Inflammatory macrophage (primary cell): ENCODE data around the gene PACRG.

Experiments
- DNase-seq, 2 donors: peaks; one replicate each; pipeline ENCODE4 v3.0.0-alpha.2; 2020 to 2022

PACRG gene

DNA sequence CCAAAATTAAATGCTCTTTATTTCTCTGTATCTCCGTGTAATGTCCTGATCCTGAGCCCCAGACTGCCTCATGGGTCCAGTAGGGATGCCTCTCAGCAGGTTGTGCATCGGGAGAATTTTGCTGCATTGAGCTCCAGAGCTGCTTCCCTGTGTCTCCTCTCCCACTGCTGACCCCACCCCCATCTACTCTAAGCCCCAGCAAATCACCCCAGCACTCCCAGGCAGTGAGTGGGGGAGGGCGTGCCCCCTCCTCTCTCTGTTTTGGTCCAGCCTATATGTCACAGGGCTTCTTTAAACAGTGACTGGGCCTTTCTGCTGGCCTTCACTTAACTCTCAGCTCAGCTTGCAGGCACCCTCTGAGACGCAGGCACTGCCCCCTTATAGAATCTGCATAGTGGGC is 458.0 kb downstream of the PACRG start:
- no peak for DNase-seq

DNA sequence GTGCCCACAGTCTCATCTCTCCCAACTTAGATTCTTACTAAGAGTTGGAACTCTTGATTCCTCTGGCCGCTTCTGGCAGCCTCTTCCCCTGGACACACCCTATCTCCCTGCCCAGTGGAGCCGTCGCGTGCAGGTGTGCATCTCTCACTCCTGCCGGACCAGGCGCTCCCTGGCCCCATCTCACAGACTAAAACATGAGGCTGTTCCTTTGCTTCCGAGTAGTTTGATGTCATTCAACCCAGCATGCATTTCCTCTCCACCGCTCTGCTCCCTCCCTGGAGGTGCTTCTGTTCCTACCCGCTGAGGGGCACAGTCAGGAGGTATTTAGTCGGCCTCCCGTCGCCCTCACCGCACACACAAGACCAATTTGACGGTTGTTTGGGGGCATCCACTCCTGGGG is 458.8 kb downstream of the PACRG start:
- no peak for DNase-seq

DNA sequence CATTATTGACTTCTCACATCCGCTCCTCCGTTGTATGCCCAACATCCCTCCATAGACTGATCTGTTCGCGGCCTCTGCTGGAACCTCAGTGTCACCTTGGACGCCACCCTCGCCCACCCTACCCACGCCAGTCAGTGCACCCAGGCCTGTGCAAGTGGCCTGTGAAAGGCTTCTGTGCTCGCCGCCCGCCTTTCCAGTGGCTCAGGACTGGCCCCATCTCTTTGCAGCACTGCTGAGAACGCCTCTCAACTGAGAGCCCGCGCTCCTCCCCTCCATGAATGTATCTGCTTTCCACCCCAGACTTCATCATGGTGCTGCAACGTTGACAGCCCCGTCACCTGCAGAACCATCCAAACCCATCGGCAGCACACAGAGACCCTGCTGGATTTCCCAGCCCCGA is 459.4 kb downstream of the PACRG start:
- no peak for DNase-seq

DNA sequence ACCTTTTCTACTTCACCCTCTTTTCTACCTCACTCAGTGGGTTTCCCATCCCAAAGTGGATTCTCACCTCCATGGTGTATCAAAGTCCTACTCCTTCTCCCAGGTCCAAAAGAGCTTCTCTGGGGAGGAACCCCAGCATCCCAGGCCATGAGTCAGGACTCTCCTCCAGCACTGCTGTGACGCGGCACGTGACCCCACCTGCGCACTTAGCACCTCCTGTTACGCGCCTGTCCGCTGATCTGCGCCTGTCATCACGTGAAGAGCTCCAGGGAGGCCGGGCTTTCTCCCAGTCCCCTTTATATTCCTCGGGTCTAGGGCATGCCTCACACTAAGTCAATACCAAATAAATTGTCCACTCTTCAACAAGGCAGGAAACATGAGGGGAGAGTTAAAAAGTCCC is 459.8 kb downstream of the PACRG start:
- no peak for DNase-seq

DNA sequence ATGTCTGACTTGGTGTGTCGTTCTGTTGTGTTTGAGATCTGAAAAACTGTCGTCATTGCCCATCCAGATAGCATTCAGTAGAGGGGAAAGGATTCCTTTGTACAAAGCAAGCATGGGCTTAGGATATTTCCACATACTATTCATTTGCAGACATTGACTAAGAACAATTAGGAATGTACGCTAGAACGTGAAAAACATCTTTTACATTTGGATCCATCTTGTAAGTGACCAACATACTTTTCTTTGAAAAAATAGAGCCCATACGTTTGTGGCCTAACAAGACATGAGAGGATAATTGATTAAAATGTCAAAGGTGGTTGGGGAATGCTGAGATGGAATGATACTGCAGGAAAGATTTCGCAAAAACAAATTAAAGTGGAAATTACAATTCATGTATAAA is 461.0 kb downstream of the PACRG start:
- no peak for DNase-seq

DNA sequence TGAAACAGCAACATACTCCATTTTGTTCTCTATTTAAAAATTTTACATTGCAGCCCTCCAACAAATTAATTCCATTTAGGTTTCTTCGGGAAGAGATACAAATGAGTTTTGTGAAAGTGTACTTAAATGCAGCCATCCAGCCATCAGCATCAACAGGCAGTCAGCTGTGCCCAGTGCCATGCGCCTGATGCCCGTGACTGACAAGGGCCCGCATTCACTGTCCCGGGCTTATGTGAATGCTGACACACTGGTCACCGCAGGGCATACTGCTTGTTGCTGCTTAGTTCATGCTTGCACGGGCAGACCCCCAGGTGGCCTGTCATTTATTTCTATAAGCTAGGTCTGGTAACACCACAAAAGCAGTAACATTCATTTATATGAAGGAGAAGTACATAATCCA is 461.8 kb downstream of the PACRG start:
- DNase-seq = no peak

DNA sequence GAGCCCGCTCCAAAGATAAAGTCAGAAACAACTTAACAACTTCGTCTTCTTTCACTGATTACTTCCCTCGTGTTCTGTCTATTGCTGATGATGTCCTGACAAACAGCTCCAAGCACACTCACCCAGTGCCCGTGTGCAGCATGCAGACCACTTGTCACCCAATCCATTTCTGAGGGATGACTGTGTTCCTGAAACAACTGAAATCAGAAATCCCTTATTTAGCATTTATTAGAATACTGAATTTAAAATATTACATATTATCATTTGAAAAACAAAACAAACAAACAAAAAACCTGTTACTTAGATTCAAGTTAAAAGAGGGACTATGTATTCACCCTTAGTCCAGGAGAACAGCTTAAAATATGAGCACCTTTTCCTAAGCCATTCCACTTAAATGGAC is 463.0 kb downstream of the PACRG start:
- DNase-seq = no peak

DNA sequence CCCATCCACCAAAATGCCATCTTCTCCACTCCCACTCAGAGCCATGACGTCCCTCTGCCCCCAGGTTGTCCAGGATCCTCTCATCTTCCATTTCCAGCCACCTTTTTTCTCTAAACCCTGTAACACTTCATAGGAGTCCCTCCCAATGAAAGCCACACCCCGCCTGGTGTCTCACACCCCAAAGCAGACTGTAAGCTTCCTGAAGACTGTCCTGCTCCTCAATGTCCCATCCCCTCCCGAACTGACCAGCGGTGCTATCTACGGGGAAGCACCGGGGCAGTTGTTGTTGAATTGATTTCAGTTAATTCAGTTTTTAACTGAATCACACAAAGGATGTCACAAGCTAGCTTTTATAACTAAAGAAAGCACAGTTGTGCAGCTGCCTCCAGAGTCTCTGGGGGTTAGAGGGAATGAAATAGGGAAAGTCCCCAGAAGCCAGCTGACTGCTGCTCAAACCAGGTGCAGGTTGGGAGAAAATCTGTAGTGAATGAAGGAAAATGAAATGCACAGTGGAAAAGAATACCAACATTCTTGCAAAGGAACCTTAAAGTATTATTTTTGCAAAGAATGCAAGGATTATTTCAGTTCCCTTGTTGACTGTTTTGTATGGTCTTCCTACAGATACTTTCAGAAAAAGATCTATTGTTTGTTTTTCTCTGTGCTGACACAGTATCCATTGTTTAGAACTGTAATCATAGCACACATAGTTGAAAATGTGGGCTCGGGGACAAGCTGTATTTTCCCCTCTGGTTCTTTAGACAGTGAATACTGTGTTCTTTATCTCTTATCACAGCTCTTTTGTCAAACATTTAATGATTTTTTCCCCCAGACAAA is 464.1 kb downstream of the PACRG start:
- no peak for DNase-seq

DNA sequence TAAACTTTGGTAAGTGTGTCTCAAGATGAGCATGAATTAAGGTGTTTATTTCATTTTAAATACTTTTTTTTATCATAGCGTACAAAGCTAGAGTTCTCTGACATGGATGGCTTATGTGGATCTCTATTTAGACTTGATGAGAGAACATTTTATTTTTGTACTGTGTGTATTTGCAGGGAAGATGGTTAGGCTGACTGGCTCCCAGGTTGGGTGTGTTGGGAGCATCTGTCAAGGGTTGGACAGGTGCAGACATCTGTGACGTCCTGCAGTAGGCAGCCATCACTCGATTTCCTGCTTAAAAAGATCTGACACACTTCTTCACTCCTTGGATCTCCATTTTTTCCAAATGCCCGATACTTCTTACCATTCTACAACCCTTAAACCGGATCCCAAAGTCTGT is 464.8 kb downstream of the PACRG start:
- no peak for DNase-seq

DNA sequence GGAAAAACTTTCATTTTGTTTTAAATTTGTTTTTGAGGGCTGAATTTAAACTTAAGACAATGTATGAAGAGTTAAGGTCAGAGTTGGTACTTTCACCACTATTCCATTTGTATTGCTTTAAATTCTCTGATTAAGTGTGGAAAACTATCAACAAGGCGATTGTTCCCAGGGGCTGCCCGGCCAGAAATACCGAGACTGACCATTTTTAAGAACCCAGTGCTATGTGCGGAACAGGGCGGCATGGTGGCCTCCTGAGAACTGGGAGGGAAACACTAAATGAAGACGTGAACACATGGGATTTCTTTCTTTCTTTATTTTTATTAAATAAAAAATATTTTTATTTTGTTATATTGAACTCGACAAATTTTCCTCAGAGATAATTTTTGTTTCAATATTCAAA is 465.6 kb downstream of the PACRG start:
- DNase-seq = no peak

DNA sequence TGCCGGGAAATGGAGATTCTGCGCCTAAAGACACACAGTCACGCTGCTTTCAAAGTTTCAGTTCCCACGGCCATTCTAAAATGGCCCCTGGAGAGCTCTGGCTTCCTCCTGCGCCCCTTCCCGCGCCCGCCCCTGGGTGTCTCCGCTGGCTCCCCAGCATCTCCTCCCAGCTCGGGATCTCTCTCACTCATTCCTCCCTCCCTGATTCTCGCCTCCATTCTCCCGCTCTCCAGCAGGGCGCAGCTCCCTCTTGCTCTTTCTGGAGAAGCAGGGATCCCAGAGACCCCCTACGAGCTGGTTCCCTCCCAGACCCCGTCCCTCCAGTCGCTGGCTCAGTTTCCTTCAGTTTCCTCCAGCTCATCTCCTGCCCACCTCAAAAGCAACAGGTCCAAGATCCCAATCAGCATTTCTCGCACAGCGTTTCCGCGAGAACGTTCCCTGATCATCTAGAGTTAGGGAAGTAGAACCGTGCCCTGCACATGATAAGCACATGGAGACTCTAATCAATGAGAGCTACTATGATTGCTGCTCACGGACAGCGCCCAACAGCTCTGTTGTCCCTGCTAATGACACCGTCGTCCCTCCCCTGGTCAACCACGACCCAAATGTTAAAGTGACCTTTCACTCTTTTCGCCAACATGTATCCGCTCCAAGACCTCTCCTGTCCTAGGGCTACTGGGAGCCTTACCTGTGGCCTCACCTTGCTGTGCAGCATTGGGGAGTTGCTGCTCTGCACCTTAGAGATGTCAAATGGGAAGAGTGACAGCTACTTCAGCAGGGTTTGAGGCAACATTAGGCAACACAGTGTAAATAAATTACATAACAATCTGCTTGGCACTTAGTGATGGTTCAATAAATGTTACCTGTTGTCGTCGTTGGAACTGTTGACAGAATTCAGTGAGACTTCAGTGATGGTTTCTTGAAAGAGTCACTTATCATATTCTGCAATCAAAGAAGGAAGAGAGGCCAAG is 468.2 kb downstream of the PACRG start:
- DNase-seq = no peak

DNA sequence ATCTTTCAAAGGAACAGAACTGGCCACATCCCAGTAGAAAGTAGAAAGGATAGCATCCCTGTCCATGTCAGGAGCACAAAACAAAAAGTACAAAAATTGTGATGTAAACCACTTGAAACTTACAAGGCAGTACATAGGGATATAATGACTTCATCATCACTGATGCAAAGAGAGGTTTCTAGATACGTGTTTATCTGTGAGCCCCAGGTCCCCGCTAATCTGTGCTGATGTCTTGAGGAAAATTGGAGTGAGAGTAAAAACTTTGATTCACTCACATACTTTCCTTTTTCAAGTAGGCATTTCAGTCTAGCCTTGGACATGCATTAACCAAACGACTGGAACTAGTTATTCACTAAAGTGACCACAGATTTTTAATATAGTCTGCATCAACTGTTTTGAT is 470.1 kb downstream of the PACRG start:
- DNase-seq = no peak

DNA sequence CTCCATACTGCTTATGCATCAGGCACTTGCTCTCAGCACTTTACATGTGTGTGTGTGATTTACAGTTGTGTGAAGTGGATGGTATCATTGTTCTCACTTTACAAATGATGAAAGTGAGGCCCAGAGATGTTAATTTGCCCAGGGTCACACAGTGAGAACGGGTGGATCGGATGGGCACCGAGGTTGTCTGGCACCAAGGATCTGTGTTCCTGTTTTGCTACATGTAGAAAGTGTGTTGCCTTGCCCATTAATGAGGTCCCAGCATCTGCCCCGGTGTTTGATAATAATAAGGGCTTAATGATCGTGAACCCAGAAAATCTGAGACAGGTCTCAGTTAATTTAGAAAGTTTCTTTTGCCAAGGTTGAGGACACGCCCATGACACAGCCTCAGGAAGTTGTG is 470.6 kb downstream of the PACRG start:
- DNase-seq = no peak

DNA sequence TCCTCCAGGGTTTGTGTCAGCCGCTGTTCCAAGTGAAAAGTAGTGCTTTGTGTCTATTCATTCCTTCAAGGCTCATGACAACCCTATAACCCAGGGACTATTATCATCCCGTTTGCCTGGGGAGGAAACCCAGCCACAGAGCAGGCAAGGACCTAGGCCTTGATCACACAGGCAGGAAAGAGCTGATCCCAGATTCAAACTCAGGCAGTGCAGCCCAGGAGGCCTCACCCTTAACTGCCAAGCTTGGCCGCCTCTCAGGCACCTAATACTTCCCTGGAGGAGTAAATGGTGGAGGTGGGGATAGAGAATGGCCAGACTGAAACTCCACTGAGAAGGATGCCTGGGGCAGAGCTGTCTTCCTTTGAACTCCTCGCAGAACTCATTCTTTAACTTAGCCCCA is 471.6 kb downstream of the PACRG start:
- no peak for DNase-seq

DNA sequence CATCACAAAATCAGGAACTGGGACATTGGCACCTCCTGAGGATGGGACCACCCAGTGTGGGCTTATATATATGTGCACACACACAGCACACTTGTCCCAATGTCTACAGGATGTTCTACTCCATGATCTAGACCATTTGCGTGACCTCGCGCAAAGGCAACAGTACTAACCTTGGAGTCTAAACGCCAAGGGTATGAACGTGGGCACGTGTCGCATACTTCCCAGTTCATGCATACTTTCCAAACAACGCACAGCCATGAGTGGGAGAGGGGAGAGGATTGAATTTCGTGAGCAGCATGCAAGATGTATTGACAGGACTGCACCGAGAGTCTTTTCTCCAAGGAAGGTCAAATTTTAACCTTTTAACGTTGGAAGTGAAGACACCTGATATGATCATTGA is 472.5 kb downstream of the PACRG start:
- DNase-seq = no peak

DNA sequence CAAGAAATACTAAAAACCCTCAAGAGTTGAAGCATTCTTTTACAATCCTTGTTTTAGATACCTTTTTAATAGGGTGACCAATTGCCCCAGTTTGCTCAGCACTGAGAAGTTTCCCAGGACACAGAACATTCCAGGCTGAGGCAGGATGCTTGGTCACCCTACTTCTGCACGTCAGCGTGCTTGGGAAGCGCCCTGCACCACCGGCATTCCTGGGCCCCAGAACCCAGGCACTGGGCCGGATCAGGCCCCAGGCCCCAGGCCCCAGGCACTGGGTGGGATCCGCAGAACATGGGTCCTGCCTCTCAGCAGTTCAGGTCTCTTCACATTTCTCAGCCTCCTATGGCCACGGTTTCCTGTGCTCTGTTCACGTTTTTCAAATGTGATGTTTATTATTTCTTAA is 472.9 kb downstream of the PACRG start:
- DNase-seq = no peak

DNA sequence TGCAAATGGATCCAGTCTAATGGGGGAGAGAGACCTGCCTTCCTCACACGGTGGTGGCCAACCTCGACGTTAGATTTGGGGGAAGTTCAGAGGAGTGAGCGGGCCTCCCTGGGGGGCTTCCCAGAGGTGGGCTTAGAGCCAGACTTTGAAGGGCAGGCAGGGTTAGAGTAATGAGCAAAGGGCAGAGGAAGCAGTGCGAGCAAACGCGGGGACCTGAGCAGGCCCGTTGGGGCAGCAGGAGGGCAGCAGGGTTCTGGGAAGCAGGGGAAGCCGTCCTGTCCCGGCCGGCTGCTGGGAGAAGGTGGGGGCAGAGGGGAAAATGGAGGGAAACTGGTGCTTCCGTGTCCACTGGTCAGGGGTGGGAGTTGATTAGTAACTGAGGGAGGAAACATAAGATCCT is 474.1 kb downstream of the PACRG start:
- DNase-seq = no peak

DNA sequence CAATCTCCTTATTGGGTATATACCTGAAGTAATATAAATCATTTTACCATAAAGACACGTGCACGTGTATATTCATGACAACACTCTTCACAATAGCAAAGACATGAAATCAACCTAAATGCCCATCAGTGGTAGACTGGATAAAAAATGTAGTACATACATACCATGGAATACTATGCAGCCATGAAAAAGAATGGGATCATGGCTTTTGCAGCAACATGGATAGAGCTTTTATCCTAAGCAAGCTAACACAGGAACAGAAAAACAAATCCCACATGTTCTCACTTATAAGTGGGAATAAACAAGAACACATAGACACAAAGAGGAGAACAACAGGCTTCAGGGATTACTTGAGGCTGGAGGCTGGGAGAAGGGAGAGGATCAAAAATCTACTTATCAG is 478.4 kb downstream of the PACRG start:
- DNase-seq = no peak

DNA sequence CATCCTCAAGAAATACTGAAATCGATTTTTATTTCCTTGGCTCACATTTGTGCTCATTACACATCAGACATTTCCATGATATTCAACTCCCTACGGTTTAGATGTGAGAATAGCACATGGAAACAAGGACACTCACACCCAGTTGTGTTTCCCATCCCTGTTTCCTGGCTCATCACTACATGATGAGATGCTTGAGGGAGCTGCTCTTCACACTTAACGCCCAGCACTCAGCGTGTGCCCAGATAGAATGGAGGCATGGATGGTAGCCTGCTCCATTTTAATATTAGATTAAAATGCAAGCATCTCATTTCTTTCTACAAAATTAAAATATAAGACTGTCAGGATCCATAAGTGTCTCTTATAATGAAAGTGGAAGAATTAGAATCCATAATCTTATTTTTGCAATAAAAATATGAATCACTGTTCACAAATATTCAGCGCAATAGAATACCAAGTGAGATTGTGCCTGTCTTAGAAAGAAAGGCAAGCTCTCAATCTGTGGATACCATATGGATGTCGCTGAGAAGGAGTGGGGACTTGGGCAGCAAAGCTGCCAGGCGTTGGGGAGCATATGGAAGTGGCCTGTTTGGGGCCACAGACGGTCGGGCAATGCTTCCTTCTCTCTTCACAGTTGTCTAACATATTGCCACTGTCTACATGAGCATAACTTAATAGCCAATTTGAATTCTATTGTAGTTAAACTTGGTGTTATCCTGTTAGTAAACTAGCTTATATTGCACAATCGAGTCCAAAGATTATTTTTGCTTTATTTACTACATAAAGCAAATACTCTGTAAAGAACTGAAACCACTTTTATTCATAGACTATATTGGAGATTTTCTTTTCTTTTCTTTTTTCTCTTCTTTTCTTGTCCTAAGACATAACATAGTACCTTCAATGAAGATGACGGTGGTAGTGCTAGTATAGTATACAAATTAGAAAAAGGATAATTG is 479.9 kb downstream of the PACRG start:
- no peak for DNase-seq

DNA sequence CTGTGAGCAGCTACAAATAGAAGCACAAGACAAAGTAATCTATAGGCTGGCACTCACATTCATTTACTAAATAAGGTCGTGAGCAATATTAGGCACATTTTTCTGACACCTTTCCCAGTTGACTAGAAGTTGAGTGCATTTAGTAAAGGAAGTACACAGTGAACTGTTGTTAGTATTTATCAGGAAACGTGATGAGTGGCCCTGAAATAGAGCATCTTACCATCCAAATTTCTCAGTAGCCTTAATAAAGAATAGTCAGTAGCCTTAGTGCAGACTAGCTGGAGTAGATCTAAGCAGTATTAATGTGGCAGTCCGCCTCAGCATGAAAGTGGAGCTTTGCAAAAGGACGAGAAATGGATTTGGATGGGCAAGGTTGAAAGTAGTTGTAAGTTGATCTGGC is 481.2 kb downstream of the PACRG start:
- DNase-seq = no peak

DNA sequence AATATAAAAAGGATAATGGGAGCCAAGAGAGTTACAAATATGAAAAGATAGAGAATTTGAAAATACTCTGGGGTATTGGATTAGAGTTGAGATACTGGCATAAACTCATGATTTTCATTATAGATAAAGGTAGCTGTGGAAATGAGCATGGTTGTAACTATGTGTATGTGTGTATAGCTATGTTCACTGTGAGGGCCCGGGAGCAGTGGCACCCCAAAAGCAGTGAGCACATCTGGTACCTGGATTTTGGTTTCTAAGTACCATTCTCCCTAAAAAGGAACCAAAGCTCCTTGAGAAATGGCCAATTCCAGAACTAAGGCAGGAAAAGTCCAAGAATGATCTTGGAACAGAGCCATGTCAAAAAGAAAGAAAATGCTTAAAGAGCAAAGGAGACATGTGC is 484.3 kb downstream of the PACRG start:
- DNase-seq = no peak

DNA sequence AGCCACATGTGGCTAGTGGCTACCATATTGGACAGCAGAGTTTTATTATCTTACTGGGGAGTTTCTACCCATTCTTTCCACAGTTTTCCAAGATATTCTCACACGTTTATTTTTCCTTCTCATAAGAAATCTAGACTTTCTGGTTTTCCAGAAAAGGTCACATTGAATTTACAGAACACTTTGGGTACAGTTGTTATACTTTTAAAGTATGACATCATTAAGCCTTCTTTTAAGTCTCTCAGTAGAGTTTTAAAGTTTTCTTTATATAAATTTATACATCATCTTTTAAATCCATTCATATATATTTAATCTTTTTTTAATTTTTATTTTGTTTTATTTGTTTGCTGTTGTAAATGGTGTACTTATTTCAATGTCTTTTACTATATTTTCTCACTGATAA is 486.5 kb downstream of the PACRG start:
- DNase-seq = no peak
